OCI-M1 (cell line): ENCODE data around the gene DUS3L.
A peak's percentile ranks its signal among the peaks of the same experiment; 100 is the strongest.

ENCODE experiments used
- DNase-seq: peaks from one replicate; lab custom pipeline; 2025; lab: John Stamatoyannopoulos, UW

The DUS3L gene

GRCh38 chr19:5822181-5822844 is 31.4 kb upstream of the DUS3L start:
- DNase-seq = no peak

- DNase-seq = no peak
Measured at GRCh38 chr19:5821521-5822180, 30.7 kb upstream of the DUS3L start.

- no peak for DNase-seq
Measured at GRCh38 chr19:5820785-5821184, 29.8 kb upstream of the DUS3L start.

GRCh38 chr19:5818594-5818993 is 27.6 kb upstream of the DUS3L start:
- no peak for DNase-seq

- no peak for DNase-seq
Measured at GRCh38 chr19:5817218-5817617, 26.3 kb upstream of the DUS3L start.

DNA sequence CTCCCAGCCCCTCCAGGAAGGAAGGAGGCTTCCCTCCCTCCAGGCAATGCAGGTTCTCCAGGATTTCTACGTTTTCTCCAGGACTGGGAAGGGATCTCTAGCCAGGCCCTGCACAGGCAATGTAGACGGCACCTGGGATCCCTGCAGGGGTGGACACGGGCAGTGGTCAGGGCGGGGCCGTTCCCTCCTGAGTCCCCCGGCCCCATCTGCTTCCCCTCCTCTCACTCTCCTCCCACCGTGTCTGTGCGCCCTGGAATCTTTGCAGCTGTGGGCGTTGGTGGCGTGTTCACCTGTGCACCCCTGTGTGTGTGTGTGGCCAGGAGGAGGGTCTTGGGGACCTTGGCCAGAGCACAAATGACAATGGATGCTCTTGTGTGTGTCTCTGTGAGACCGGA is 23.9 kb upstream of the DUS3L start:
- DNase-seq = no peak

DNA sequence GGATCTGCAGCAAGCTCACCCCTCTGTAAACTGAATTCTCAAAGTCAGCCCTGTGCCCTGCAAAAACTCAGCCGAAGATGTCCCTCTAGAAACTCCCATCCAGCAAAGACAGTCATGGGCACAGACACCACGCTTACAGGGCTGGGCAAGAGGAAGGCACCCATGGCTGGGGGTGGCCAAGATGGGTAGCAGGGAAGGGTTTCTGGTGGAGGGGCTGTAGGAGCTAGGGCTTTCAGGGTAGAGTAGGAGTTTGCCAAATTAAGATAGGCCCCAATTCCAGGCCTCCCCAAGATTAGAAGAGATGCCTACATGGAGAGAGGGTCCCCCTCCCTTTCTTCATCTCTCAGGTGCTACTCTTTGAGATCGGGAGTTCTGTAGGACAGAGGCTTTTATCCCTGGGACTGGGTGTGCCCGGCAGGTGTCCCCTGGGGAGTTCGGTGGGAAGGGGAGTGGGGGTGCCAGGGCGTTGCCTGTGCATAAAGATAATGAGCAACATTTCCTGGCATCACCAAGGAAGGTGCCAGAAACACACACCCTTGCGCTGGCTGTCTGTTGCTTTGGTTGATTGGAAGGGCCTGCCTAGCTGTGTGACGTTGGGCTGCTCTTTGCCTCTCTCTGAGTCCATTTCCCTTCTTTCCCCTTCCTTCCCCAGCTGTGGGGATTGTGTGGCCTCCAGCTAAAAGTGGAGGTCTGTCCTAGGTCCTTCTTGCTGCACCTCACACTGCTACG is 23.3 kb upstream of the DUS3L start:
- no peak for DNase-seq

DNA sequence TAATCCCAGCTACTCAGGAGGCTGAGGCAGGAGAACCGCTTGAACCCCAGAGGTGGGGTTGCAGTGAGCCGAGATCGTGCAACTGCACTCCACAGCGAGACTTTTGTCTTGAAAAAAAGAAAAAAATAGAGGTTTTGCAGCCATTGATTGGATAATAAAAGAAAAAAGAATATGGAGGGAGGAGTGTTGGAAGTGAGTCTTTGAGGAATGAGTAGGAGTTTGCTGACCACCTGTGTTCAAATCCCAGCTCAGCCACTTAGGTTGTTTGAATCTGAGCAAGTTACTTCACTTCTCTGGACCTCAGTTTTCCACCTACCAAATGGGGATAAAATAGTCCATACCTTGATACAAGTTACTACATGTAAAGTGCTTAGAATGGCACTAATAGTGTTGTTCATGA is 20.2 kb upstream of the DUS3L start:
- no peak for DNase-seq

GRCh38 chr19:5809469-5809868 is 18.5 kb upstream of the DUS3L start:
- no peak for DNase-seq

GRCh38 chr19:5809053-5809452 is 18.1 kb upstream of the DUS3L start:
- no peak for DNase-seq

DNA sequence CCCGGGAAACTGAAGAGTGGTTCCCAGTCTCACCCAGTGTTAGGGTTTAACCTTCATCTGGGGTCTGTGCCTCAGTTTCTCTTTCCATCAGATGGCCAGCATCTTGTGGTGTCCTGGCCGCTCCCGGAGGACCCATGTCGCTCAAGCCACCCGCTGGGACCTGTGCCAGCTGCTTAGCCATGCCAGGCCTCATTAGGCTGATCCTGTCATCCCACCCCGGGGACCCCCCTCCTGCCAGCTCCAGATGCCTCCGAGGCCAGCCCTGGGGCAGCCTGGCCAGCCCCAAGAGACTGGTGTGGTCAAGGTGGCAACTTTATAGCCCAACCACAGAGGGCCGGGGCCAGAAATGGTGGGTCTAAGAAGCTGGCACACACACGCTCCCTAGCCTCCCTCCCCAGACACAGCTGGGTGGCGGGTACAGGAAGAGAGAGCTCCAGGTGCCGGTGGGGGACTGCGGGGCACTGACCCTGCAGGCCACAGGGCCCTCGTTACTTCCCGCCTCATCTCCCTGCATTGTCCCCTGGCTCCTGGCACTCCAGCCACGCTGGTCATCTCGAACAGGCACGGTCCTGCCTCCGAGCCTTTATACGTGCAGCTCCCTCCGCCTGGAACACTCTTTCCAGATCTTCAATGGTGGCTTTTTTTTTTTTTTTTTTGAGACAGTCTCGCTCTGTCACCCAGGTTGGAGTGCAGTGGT is 17.3 kb upstream of the DUS3L start:
- DNase-seq = no peak

- no peak for DNase-seq
Measured at GRCh38 chr19:5806905-5807304, 15.9 kb upstream of the DUS3L start.

- DNase-seq = no peak
Measured at GRCh38 chr19:5806133-5806489, 15.1 kb upstream of the DUS3L start.

DNA sequence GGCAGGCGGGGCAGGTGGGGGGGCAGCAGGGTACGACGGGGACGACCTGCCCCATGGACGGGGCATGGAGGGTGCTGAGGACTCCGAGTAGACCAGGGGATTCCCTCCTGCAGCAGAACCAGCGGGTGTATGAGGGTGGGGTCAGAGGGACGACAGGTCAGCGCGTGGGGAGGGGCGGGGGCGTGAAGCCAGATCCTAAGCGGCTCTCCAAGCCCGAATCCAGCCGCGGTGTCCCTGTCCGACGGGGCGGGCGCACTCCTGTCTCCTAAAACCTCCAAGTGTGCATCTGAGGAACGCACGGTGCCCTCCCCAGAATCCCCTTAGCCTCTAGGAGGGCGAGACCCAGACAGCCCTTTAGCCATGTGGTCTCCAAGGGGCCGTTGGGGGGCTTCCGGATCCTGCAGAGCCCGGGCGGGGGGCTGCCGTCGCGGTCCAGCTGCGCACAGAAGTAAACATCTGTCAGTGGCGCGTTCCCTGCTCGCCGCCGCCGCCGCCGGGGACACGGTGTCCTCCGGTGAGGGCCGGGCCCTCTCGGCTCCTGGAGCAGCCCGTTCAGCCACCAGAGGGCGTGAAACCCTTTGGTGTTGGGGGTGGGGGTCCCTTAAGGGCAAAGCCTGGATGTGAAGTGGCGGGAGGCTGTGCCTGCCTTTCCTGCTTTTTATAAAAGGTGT is 14.6 kb upstream of the DUS3L start:
- DNase-seq = peak; percentile 63

GRCh38 chr19:5804516-5805461 is 13.8 kb upstream of the DUS3L start, which contains the start of gene NRTN:
Gene NRTN (plus strand): TSS chr19:5805067. CDS start chr19:5824166, 19,099 bp downstream.
- peak; percentile 13 for DNase-seq

- peak; percentile 93 for DNase-seq
Measured at GRCh38 chr19:5803752-5804515, 13.0 kb upstream of the DUS3L start.

- no peak for DNase-seq
Measured at GRCh38 chr19:5803441-5803751, 12.4 kb upstream of the DUS3L start.

DNA sequence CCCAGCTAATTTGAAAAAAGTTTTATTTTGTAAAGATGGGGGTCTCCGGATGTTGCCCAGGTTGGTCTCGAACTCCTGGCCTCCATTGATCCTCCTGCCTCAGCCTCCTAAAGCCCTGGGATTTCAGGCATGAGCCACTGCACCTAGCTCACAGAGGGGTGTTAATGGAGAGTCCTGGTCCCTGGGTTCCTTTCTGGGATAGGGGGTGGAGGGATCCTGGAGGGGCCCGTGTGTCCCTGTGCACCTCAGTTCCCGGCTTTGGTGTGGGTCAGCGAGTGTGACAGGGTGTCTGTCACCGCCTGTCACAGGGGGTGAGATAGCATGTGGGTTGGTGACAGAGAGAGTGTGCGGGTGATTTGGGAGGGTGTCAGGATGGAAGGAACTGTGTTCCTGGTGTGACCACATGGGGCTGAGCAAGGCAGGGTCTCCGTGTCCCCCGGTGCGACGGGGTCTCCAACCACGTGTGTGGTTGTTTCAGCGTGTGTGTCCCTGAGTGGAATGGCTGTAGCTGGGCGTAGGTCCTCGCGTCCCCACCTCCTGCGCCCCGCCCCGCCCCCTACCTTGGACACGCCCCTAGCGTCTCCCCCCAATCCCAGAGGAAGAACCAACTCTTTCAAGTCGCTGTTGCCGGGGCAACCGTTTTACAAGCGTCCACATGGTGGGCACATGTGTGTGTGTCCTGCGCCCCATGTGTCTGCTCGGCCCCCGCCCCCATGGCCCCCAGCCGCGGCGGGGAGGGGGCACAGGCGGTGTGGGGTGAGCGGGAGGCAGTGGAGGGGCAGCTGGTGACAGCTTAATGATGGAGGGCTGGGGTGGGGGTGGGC is 11.0 kb upstream of the DUS3L start:
- DNase-seq = no peak
